Measurements from ENCODE around the gene HMGCS1. TPM values are rescaled to one million over a fixed set of nuclear protein-coding genes. Genes with fewer than 3 reads are reported as not detected.

Gene HMGCS1
- total and polyA plus RNA-seq, 2 of the 13 experiments (the other 11 are each of a cell fraction or from before 2014, with no cell fraction given), result 56.8 to 318 TPM

GRCh38 chr5:43314724-43315123, 1.5 kb upstream of the HMGCS1 start:
- Histone ChIP-seq H3K4me2 (ENCODE audit: low read depth, low read length) (no peak overlapping the region), H3K4me1 (ENCODE audit: insufficient read depth, low read length) (peaks cover 35% of the 10 kb centered on the region), H3K79me2 (ENCODE audit: insufficient read depth, low read length) (peaks cover 41% of the 10 kb centered on the region), H3K36me3 (replicated peaks in 1 of 2; ENCODE audit: control insufficient read depth in 1 of 2, insufficient read depth in 2 of 2, low read length in 2 of 2) (no peaks in the 10 kb centered on the region; a peak in 2 of 5 replicates), H3K9ac (ENCODE audit: insufficient read depth, low read depth, low read length) (no peak overlapping the region), H4K20me1 (ENCODE audit: insufficient read depth, low read length) (peaks cover 32% of the 10 kb centered on the region), H2AFZ (ENCODE audit: low read length) (no peak overlapping the region), H3K27ac (ENCODE audit: extremely low read length, insufficient read depth, low read length) (peak overlapping the region; percentile 91), H3K9me3 (ENCODE audit: low read length) (no peaks in the 10 kb centered on the region), H3K4me3 (replicated peaks in 1 of 3; ENCODE audit: insufficient read depth in 1 of 3, low read depth in 2 of 3, low read length in 3 of 3) (no peak overlapping the region), H3K27me3 (ENCODE audit: control insufficient read depth in 1 of 2, insufficient read depth in 2 of 2, low read length in 2 of 2) (no peaks in the 10 kb centered on the region; a peak in 1 of 5 replicates)
- FAIRE-seq (no peak), ATAC-seq (no peak), DNase-seq (ENCODE audit: low spot score) (no peak)
- in situ Hi-C loops (cut with HindIII; ENCODE audit: extremely low pct_ligation_motif_present, low pct_unique_long_range_greater_than_20kb) (no loop called here), intact Hi-C loops (cut with micrococcal nuclease; ENCODE audit: unreplicated experiment) (loop anchor here (5.0 kb wide), 2 partner anchors 168 to 192 kb away; partner anchors contain the start of genes TMEM267 and ZNF131)
- WGBS (ENCODE audit: low lambda C conversion rate), result 98% methylated on average over 6 of the region's 6 CpGs
- TF ChIP-seq ZC3H13 (CRISPR knock-in tag; IDR thresholded peaks at IDR 0.05) (no peak), HMGXB4 (CRISPR knock-in tag; IDR thresholded peaks at IDR 0.05; ENCODE audit: borderline replicate concordance in 1 of 2, low read depth in 1 of 2) (no peak), FOXP1 (IDR thresholded peaks at IDR 0.05) (no peak), FOXP1 (CRISPR knock-in tag; IDR thresholded peaks at IDR 0.05) (no peak), ZBTB21 (CRISPR knock-in tag; IDR thresholded peaks at IDR 0.05) (no peak), ZNF784 (CRISPR knock-in tag; IDR thresholded peaks at IDR 0.05; ENCODE audit: borderline replicate concordance) (no peak)
- POLR2A ChIA-PET, result no interaction called here
- no TSS peak for BruUV-seq (replicated peaks)
- CTCF ChIA-PET (ENCODE audit: low intra/inter-chr PET ratio, low total read pairs), result no interaction called here
